Mucosa of rectum (tissue), 2 donors: ENCODE results near the gene MAP7.
"Not testable (repeated sequence)": the region's sequence is repeated elsewhere in the genome, so short reads cannot be mapped to it uniquely, and the experiment has no call there.

Source experiments
- H3K27ac ChIP-seq, 2 donors: one replicate each; pipeline ENCODE4 v1.7.0; 2013; ENCODE audit warnings: inconsistent platforms in 2 of 2, low read depth in 2 of 2, low read length in 2 of 2
- H3K27me3 ChIP-seq, 2 donors: one replicate each; pipeline ENCODE4 v1.7.0; 2013; ENCODE audit warnings: low read length in 2 of 2; ENCODE audit not compliant: control insufficient read depth in 2 of 2, insufficient read depth in 2 of 2
- H3K36me3 ChIP-seq, 2 donors: one replicate each; pipeline ENCODE4 v1.7.0; 2013; ENCODE audit warnings: low read length in 2 of 2; ENCODE audit not compliant: control insufficient read depth in 2 of 2, insufficient read depth in 2 of 2
- H3K4me1 ChIP-seq, 2 donors: one replicate each; pipeline ENCODE4 v1.7.0; 2013; ENCODE audit warnings: low read length in 2 of 2, mild to moderate bottlenecking in 1 of 2; ENCODE audit not compliant: control insufficient read depth in 2 of 2, insufficient read depth in 2 of 2
- H3K4me3 ChIP-seq, 2 donors: one replicate each; pipeline ENCODE4 v1.7.0; 2013; ENCODE audit warnings: low read length in 2 of 2
- H3K9ac ChIP-seq, 2 donors: one replicate each; pipeline ENCODE4 v1.7.0; 2013; ENCODE audit warnings: low read length in 2 of 2, low read depth in 1 of 2, mild to moderate bottlenecking in 1 of 2
- H3K9me3 ChIP-seq, 2 donors: one replicate each; pipeline ENCODE4 v1.7.0; 2013; ENCODE audit warnings: low read length in 2 of 2; ENCODE audit not compliant: control insufficient read depth in 2 of 2
- donor health status: healthy.
- donor health status: Normal muscosa, but diverticular disease.

Gene MAP7

DNA sequence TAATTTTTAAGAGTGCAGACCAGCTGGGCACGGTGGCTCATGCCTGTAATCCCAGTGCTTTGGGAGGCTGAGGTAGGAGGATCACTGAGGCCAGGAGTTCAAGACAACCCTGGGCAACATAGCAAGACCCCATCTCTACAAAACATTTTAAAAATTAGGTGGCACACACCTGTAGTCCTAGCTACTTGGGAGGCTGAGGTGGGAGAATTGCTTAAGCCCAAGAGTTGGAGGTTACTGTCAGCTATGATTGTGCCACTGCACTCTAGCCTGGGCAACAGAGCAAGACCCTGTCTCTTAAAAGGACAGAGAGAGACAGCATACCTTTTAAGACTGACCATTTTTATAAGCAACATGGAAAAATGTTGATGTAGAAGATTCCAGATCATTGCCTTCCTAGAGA is 241.8 kb downstream of the MAP7 start:
- not testable (repeated sequence) for H3K27me3 ChIP-seq, H3K27ac ChIP-seq, H3K4me3 ChIP-seq, H3K4me1 ChIP-seq, H3K9me3 ChIP-seq, H3K9ac ChIP-seq, H3K36me3 ChIP-seq

DNA sequence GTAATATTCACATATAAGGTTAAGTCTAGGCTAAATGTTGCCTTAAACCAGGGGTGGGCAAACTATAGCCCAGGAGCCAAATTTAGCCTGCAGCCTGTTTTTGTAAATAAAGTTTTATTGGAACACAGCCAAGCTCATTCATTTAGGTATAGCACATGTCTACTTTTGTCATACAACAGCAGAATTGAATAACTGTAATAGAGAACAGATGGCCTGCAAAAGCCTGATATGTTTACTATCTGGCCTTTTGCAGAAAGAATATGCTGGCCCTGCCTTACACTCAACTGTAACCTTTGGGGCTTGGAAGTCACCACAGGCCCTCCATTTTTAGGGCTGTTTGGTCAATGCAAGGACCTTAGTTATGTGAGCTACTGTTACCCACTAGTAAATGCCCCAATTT is 242.9 kb downstream of the MAP7 start:
- H3K9me3 ChIP-seq: no peaks in the 10 kb centered on the region
- H3K27ac ChIP-seq: no peak overlapping the region
- H3K27me3 ChIP-seq: no peaks in the 10 kb centered on the region

DNA sequence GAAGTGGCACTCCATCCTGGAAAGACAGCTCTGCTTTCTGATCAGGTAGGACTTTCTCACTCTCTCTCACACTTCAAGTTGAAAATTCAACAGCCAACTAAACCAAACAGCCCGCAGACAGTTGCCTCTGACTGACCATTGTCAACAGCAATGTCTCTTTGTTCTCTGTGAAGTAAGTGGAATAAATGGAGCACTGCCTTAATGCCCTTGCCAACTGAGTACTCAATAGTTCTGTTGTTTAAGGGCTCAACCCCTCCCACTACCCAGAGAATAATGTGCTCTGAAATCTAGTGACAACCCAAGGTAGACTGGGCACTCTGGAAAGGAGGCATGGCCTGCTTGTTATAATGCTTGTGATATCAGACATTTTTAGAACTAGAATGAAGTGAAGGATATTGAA is 243.8 kb downstream of the MAP7 start:
- H3K9ac ChIP-seq: no peak overlapping the region
- no peaks in the 10 kb centered on the region for H3K4me1 ChIP-seq
- H3K9me3 ChIP-seq: no peaks in the 10 kb centered on the region
- no peaks in the 10 kb centered on the region for H3K27me3 ChIP-seq
- H3K27ac ChIP-seq: no peak overlapping the region
- no peak overlapping the region for H3K4me3 ChIP-seq
- no peaks in the 10 kb centered on the region for H3K36me3 ChIP-seq

More for the DNA sequence above, 242.9 kb downstream of the MAP7 start:
- no peak overlapping the region for H3K9ac ChIP-seq
- H3K4me3 ChIP-seq: no peak overlapping the region
- H3K36me3 ChIP-seq: no peaks in the 10 kb centered on the region
- H3K4me1 ChIP-seq: no peaks in the 10 kb centered on the region

DNA sequence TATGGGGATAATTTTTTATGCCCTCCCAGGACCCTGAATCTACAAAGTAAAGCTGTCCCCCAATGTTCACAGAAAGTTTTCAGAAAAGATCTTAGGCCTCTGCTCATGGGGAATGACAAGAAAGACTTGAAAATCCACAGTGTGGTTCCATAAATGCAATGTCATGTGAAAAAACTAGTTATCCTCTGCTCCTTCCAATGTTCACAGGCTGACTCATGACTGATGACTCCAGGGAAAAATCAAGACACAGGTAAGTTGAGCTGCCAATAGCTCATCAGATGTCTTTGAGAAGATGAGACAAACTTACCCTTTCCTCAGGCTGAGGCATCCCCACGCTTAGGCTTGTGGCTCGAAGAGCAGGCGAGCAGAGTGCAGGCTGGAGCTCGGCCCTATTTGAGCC is 245.8 kb downstream of the MAP7 start:
- Histone ChIP-seq H3K4me1 (no peaks in the 10 kb centered on the region), H3K36me3 (no peaks in the 10 kb centered on the region), H3K27ac (no peak overlapping the region), H3K9me3 (no peaks in the 10 kb centered on the region), H3K9ac (no peak overlapping the region), H3K4me3 (no peak overlapping the region), H3K27me3 (no peaks in the 10 kb centered on the region)

DNA sequence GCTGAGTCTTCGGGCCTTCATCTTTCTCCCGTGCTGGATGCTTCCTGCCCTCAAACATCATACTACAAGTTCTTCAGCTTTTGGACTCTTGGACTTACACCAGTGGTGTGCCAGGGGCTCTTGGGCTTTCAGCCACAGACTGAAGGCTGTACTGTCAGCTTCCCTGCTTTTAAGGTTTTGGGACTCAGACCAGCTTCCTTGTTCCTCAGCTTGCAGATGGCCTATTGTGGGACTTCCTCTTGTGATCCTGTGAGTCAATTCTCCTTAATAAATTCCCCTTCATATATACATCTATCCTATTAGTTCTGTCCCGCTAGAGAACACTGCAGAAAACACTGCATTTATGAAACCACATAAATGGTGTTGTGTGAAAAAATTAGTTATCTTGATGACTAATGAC is 246.7 kb downstream of the MAP7 start:
- Histone ChIP-seq H3K4me1 (no peaks in the 10 kb centered on the region), H3K9me3 (no peaks in the 10 kb centered on the region), H3K27ac (no peak overlapping the region), H3K27me3 (no peaks in the 10 kb centered on the region), H3K9ac (no peak overlapping the region), H3K36me3 (no peaks in the 10 kb centered on the region), H3K4me3 (no peak overlapping the region)

DNA sequence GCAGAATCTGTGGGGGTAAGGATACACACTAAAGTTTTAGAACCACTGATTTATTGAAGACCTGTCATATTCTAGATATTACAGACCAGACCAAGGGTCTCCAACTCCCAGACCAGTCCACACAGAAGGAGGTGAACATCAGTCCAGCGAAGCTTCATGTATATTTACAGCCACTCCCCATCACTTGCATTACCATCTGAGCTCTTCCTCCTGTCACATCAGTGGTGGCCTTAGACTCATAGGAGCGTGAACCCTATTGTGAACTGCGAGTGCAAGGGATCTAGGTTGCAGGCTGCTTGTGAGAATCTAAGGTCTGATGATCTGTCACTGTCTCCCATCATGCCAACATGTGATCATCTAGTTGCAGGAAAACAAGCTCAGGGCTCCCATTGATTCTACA is 255.6 kb downstream of the MAP7 start:
- no peak overlapping the region for H3K9ac ChIP-seq
- H3K4me3 ChIP-seq: no peak overlapping the region
- no peaks in the 10 kb centered on the region for H3K36me3 ChIP-seq
- H3K4me1 ChIP-seq: peaks cover 9 to 10% of the 10 kb centered on the region in 2 donors
- no peak overlapping the region for H3K27ac ChIP-seq
- no peaks in the 10 kb centered on the region for H3K27me3 ChIP-seq
- no peaks in the 10 kb centered on the region for H3K9me3 ChIP-seq
